ENCODE results near the gene BMPER.

BMPER gene

DNA sequence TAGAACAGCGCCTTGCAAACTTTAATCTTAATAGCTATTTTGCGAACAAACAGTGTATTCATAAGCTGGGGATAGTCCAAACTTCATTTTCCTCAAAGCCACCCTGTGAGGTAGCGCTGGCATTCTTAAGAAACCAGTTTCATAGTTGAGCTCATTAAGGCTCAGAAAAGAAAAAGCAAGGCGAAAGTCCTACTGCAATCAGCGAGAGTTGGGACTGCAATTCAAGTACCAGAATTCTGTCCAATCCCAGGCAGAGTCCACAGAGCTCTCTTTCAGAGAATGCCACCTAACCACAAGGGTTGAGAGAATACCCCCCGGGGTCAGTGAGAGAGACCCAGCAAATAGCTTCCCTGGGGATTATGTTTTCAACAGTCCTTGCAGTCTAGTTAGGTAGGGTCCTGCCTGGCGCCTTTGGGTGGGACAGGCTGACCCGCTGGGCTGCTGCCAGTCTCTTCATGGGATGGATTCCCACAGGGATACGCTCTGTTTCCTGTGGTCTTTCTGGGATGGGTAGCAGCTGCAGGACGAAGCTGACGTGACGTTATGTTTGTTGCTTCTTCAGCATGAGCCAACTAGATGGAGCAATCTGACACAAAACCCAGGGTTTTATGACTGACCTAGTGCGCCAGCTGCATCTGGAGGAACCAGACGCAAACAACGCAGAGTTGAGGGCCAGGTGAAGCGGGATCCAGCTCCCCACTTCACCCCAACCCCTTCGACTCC is 16.0 kb downstream of the BMPER start:
- in situ Hi-C loops (cut with MboI; ENCODE audit: low sequenced_read_pairs): no loop called here

DNA sequence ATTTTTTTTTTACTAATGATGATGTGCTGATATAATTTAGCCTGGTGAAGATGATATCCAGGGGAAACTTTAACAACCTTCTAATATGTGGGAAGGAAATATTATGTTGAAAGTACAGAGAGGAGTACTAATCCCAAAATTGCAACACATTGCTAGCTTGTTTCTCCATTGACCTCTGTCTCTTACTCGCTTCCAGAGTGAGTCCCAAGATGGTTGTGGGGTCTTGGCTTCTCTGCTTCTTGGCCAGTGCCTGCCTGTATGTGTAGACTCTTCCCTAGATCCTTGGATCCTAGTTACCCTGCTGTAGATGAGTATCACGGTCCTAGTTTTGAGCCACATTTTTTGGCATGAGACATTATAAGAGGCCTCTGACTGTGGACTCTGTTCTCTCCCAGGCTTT is 17.5 kb downstream of the BMPER start:
- in situ Hi-C loops (cut with MboI; ENCODE audit: low sequenced_read_pairs): no loop called here

DNA sequence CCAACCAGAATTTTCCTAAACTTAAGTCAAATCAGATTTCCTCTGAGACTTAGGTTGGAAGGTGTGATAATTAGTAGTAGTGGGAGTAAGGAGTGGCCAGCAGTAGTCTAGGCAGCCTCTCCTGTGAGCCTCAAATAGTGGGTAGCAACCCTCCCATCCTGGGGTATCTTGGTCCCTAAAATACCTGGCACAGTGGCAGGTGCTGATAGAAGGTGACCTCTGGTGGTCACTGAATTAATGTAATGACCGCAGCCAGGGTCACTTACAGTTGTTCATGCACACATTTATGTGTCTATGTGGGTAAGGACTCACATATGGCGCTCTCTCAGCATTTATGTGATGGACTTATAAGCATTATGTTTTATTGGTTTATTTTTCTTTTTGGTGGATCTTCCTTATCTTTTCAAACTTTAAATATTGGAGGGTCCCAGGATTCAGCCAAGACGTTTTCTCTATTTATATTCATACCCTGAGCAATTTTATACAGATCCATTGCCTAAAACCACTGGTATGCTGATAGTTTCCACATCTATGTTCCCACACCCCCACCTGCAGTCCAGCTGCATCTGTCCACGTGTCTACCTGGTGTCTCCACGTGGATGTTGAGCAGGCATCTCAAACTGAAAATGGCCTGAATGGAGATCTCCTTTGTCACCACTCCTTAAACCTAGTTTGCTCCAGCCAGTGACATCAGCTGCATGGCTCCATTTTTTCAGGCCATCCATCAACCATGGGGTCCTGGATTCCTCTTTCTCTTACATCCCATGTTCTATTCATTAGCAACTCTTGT is 18.3 kb downstream of the BMPER start:
- in situ Hi-C loops (cut with MboI; ENCODE audit: low sequenced_read_pairs): no loop called here

DNA sequence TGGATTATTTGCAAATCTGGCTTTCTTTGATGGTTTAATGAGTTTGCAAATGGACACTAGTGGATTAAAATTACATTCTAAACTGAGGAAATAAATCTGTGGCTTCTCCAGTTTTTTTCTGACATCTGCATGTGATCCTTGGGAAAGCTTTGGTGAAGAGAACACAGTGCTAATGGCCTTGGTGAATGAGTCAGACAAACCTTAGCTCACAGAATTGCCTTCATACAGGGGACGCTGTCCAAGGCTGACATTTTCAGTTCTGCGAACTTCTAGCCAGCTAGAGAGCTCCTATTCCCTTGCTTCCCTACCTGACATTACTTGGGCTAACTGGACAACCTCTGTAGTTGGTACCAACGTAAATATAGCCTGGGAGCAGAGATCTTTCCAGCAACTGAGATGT is 21.2 kb downstream of the BMPER start:
- in situ Hi-C loops (cut with MboI; ENCODE audit: low sequenced_read_pairs): no loop called here

DNA sequence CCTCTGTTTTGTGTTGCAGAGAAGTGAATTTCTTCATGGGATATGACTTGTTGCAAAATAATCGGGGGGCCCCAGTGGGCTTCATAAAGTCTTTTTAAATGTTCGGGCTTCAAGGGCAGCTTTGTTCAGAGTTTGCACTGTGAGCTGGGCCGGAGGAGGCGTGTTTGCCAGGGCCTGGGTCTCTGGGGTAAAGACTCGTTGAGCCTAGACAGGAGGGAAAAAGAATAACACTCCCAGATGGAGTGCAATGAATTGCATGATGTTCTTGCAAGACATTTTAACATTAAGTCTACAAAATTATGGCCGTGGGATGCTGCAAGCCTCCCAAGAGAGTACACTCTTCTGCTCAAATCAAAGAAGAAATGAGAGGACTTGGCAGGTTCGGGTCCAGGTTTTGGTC is 23.6 kb downstream of the BMPER start:
- in situ Hi-C loops (cut with MboI; ENCODE audit: low sequenced_read_pairs): no loop called here

DNA sequence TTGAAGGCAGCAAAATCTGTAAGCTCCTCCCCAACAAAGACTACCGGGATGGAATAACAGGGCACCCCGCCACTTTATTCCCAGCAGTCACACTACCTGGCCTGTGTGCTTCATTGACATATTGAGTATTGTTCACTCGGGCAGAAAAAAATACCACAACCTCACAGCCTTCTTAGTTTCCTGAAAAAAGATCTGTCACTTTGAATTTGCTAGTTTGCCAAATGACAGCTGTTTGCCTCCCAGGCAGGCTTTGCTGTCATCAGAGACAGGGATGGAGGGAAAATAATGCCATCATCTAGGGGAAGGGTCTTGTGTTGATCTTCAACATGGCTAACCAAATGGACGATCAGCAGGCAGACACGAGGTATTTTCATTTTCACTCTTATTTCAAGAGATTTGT is 26.9 kb downstream of the BMPER start:
- in situ Hi-C loops (cut with MboI; ENCODE audit: low sequenced_read_pairs): no loop called here

DNA sequence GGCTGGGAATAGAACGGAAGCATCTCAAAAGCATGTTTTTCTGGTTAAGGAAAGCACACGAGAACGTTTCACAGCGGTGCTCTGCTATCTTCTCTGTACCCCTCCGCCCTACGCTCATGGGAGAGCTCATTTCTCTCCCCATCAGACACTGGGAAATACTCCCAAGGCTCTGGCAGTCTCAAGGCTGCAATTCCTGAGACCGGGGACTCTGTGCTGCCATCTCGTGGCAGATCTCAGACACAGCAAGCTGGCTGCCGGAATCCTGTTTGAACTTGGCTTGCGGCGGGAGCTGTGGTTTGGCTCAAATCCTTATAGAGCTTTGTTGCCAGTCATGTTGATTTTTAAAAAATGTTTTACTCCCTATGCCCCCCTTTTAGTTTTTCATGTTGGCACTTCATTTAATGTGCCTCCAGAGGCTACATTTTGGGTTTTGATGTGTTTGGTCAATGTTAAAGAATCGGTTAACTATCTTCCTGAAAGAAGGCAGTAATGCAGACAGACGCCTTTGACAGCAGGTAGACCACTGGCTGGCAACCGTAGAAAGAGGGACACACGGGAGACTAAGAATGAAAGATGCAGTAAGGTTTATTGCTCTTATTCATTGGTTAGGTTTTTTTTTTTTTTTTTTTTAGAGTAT is 27.6 kb downstream of the BMPER start:
- in situ Hi-C loops (cut with MboI; ENCODE audit: low sequenced_read_pairs): no loop called here

DNA sequence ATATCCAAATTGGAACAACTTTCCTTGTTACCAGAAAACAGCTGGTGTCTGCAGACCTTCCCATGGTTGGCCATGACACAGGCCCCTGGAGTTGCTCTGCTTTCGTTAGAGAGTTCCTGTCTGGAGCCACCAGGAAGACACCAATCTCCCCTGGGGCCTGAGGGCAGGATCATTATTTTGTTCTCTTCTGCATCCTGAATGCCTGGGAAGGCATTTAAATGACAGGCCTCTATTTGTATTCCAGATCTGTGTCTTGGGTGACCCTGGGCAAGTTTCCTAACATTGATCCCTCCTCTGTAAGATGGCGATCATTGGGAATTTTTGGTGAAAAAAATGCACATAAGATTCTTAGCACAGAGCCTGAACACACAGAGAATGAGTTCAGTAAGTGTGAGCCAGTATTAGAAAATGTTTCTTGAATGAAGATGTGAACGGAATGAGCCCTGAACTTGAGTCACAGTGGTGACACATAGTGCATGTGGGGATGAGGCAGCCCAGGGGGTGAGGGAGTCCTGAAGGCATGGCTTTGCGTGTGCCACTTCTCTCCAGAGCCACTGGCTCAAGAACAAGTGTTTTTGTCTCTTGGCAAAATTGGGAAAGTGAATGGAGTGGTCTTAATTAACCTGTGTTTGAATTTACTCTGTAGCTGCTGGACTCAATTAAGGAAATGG is 28.4 kb downstream of the BMPER start:
- in situ Hi-C loops (cut with MboI; ENCODE audit: low sequenced_read_pairs): no loop called here

DNA sequence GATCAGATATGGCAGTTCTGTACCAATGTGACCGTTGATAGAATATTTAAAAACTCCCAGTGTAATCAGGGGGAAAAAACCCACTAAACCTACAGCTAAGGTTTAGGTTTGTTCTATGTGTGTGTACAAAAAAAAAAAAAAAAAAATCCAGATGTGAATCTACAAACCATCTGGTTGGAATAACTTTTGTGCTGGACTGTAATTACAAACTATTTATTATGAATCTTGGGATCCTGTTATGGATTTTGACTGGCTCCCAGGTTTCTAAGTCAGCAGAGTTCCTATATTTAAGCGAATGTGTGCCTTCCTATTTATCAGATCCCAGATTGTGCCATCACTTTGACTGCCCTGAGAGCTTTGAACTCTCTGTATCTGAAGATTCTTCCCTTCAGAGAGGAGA is 29.1 kb downstream of the BMPER start:
- in situ Hi-C loops (cut with MboI; ENCODE audit: low sequenced_read_pairs): no loop called here

DNA sequence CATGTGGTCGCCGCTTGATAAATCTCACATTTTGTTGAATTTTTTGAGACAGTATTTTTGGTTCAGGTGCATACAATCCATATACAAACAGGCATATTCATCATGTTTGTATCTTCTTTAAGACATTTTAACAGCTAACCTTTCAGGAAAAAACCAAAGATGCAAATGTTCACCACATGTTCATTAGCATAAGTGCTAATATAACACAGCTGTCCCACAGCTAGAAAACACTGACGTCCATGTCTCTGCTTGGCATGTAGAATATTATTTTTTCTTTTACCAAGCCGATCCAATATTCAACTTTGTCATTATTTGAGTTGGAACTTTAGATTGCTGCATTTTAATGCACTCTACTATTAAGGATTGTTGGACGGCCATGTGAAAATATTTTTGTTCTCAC is 31.2 kb downstream of the BMPER start:
- in situ Hi-C loops (cut with MboI; ENCODE audit: low sequenced_read_pairs): no loop called here

DNA sequence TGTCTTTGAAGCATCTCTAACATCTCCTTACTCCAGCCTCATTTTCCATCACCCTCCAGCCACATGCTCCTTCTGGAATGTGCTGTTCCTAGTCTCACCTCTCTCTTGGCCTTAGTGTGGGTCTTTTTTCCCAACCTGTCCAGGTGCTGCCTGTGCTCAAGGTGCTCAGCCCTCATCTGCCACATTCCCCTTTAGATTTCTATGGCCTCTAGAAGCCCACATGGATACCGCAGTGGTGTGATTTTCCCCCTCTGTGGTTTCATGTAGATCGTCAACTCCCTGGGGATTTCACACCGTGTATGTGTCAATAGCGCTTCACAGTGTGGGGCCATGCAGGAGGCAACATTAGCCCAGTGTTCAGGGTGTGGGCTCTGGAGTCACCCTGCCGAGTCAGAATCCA is 32.5 kb downstream of the BMPER start:
- in situ Hi-C loops (cut with MboI; ENCODE audit: low sequenced_read_pairs): no loop called here

DNA sequence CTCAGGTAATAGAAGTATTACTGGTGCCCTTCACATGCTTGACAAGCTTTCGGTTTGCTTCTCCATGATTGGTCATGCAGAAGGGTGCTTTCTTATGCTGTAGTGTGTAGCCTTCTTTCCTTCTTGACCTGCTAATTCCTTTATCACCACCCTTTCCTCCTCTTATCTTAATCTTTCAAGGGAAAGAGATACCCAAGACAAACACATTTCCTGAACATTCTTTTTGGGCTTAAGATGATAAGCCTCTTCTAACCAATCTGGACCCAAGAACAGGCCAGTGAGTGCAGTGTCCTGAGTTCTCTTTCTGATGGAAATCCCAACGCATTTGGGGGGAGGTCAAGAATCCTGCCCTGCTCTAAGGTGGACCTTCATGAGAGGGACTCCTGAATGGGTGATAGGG is 33.8 kb downstream of the BMPER start:
- in situ Hi-C loops (cut with MboI; ENCODE audit: low sequenced_read_pairs): no loop called here

DNA sequence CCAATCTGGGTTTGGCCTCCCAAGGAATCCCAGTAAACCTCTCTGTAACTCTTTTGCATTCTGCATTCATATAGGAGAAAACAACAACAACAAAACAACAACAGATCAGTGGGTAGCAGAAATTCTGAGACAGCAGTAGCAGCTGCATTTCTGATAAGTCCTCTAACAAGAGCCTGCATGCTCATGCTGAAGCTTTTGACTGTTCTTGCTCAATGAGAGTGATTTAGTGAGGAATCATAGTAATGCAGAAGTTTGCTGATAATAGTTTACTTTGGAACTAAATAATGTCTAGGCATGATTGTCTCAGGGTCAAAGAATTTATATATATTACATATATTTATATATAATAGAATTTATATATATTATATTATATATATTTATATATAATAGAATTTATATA is 35.2 kb downstream of the BMPER start:
- in situ Hi-C loops (cut with MboI; ENCODE audit: low sequenced_read_pairs): no loop called here

DNA sequence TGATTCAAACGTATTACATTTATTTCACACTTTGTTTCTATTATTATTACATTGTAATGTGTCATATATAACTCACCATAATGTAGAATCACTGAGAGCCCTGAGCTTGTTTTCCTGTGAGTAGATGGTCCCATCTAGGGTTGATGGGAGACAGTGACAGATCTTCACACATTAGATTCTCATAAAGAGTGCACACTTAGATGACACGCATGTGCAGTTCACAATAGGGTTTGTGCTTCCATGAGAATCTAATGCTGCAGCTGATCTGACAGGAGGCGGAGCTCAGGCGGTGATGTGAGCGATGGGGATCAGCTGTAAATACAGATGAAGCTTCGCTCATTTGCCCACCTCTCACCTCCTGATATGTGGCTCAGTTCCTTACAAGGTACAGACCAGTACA is 36.1 kb downstream of the BMPER start:
- in situ Hi-C loops (cut with MboI; ENCODE audit: low sequenced_read_pairs): no loop called here

DNA sequence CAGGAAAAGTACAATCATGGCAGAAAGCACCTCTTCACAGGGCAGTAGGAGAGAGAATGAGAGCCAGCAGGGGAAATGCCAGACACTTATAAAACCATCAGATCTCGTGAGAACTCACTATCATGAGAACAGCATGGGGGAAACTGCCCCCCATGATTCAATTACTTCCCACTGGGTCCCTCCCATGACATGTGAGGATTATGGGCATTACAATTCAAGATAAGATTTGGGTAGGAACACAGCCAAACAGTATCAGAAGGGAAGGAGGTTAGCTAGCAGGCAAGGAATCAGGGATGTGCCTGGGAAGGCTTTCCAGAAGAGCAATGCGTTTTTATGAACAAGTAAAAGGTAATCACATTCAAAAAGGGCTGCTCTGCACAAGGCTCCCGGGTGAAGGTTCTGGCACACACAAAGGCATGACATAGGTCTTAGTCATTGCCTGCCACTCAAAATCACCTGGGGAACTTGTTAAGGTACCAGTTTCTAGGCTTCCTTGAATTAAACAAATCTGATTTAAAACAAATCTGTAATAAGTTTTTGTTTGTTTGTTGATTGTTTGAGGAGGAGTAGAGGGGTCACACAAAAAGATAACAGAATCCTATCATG is 40.9 kb downstream of the BMPER start:
- in situ Hi-C loops (cut with MboI; ENCODE audit: low sequenced_read_pairs): no loop called here

DNA sequence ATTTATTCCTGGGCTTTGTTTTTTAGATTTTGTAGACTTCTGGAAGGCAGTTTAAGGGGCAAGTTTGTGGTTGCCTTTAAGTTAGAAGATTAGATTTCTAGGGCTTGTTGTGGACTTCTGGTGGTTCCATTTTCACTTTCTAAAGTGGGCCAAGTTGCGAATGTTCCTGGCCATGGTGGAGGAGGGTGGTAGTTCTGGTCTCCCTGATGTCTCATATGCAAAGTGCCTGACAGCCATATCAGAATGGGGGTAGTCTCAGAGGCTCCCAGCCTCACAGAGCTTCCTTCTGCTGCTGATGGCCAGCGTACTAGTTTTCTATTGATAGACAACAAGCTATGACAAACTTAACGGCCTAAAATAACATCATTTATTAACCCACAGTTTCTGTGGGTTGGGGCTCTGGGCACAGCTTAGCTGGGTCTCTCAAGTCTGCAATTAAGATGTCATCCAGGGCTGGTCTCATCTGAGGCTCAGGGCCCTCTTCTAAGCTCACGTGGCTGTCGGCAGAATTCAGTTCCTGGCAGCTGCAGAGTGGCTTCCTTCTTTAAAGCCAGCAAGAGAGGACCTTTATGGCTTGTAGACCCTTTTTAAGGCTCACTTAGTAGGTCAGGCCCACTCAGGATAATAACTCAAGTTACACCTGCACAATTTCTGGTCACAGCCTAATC is 44.8 kb downstream of the BMPER start:
- in situ Hi-C loops (cut with MboI; ENCODE audit: low sequenced_read_pairs): no loop called here

DNA sequence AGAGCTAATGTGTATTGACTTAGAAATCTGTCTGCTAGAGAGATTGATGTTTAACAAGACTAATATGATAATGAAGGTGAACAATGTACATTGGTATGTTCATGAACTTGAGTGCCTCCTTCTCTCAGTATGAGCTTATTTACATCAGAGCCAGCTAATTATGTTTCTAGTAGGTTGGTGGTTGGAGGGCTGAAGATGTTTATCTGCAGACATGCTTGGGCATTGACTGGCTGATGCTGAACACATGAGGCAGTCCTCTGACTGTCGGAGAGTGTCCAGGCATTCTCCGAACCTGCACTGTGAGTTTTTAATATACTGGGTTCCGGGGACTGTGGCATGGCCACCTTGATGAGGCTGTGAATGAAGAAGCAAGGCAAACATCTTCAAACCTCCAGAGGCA is 47.5 kb downstream of the BMPER start:
- in situ Hi-C loops (cut with MboI; ENCODE audit: low sequenced_read_pairs): no loop called here

DNA sequence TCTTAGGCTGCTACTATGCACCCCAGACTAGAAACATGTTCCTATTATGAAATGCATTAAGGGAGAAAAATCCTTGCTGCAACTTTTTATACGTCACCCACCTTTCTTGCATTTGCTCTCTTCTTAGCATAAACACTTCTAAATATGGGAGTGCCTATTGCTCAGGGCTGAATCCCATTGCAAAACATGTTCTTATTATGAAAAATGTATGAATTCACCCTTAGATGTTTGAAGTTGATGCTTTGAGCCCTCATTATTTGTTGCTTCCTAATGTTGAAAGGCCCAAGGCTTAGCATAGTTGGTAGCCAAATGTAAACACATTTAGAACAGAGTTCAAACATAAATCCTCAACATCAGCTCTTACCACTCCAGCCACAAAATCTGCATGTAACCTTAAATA is 52.8 kb downstream of the BMPER start:
- in situ Hi-C loops (cut with MboI; ENCODE audit: low sequenced_read_pairs): no loop called here

DNA sequence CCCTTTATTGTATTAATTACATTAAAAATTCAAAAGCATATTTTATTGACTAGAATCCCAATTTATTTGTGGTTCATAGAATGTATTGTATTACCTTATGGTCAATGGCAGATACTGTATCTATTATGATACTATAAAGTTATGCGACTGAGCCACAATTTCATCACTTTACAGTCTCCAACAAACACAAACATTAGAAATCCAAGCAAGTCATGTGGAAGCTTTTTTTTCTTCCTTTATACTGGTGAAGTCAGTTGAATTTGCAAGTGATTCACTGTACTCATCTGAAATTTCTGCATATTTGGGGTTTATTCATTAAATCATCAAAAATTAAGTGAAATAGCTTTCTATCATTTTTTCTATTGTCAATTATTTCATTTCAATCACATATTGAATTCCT is 54.3 kb downstream of the BMPER start:
- in situ Hi-C loops (cut with MboI; ENCODE audit: low sequenced_read_pairs): no loop called here

DNA sequence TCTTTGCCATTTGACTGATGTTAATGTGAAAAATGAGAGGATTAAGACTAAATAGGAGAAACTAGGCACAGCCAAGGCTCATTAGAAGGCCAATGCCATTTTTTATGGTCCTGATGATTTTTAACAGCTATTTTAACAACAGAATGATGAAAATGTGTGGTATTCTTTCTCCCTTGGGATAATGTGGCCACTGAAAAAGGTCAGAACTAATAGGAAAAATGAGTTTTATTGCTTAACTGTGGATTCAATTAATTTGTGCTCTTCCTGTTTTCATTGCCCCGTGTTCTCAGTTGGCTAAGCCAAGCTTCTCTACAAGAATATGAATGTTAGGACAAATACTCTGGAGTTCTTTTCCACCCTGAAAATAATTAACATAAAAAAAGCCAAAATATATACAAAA is 56.6 kb downstream of the BMPER start:
- in situ Hi-C loops (cut with MboI; ENCODE audit: low sequenced_read_pairs): no loop called here

All from HL-60/S4 (cell line).